Panc1 (cell line): ENCODE results near the gene FIGLA. TPM values are rescaled to one million over a fixed set of nuclear protein-coding genes. Genes with fewer than 3 reads are reported as not detected.

Source experiments
- ATAC-seq: fragments of 200-7000 bp; cut with Tn5 transposase; 2 replicates; pipeline ENCODE4 v1.9.1; 2020; ENCODE audit warnings: mild to moderate bottlenecking, moderate library complexity
- BruUV-seq: library from RNA; stranded (reverse); fragments of 400-500 nt; replicated peaks from 2 replicates; lab custom pipeline; 2021; lab: Mats Ljungman, UMichigan
- CTCF ChIA-PET: fragments of 300-600 bp; sonication (Branson Sonifier 250); formaldehyde crosslinking; loops from one replicate; lab custom pipeline; 2022; ENCODE audit warnings: antibody characterized with exemption; lab: Charles Lee
- POLR2A ChIA-PET: fragments of 300-600 bp; sonication (Branson Sonifier 250); formaldehyde crosslinking; loops from one replicate; lab custom pipeline; 2022; ENCODE audit warnings: antibody characterized with exemption; lab: Charles Lee
- DNase-seq: peaks from one replicate; pipeline ENCODE4 v3.0.0-alpha.2; 2010; ENCODE audit warnings: low read depth, low spot score
- H3K27ac ChIP-seq: 2 replicates; pipeline ENCODE4 v1.5.1; 2011; ENCODE audit warnings: mild to moderate bottlenecking, low read length, inconsistent platforms
- H3K27me3 ChIP-seq: fragments of 200-500 bp; sonication (Bioruptor generic); 2 replicates; pipeline ENCODE4 v1.6.0; 2014; ENCODE audit warnings: low read length, inconsistent platforms; ENCODE audit not compliant: control insufficient read depth, insufficient read depth
- H3K36me3 ChIP-seq: fragments of 200-500 bp; sonication (Bioruptor generic); 2 replicates; pipeline ENCODE4 v1.5.1; 2014; ENCODE audit warnings: inconsistent platforms, mild to moderate bottlenecking, low read length, moderate library complexity; ENCODE audit not compliant: control insufficient read depth, insufficient read depth
- H3K4me1 ChIP-seq: 2 replicates; pipeline ENCODE4 v1.5.1; 2011; ENCODE audit warnings: inconsistent platforms, mild to moderate bottlenecking, low read length, moderate library complexity; ENCODE audit not compliant: control insufficient read depth, insufficient read depth
- H3K4me3 ChIP-seq, 2 experiments: 2 replicates each; pipeline ENCODE4 v1.5.1; 2011 to 2012; ENCODE audit warnings: low read depth in 2 of 2, low read length in 2 of 2, mild to moderate bottlenecking in 2 of 2, inconsistent platforms in 1 of 2, moderate library complexity in 1 of 2
- H3K9me3 ChIP-seq: fragments of 200-500 bp; sonication (Bioruptor generic); 2 replicates; pipeline ENCODE4 v1.5.1; 2014; ENCODE audit warnings: low read depth, mild to moderate bottlenecking, inconsistent platforms, low read length, moderate library complexity; ENCODE audit not compliant: control insufficient read depth, insufficient read depth
- POLR2AphosphoS5 ChIP-seq: IDR thresholded peaks from 2 replicates; pipeline ENCODE4 v1.6.1; 2012; ENCODE audit warnings: mild to moderate bottlenecking, low read depth, low read length, moderate library complexity
- SIN3A ChIP-seq: IDR thresholded peaks from 2 replicates; pipeline ENCODE4 v1.6.1; 2012; ENCODE audit warnings: low read depth, mild to moderate bottlenecking, low read length, moderate library complexity, borderline replicate concordance; ENCODE audit not compliant: insufficient read depth
- TCF7L2 ChIP-seq: IDR thresholded peaks from 2 replicates; pipeline ENCODE4 v1.6.1; 2011; ENCODE audit warnings: mild to moderate bottlenecking, low read depth, low read length, inconsistent platforms
- in situ Hi-C: cut with HindIII; loops from 2 replicates; pipeline ENCODE4 v1.10.0; 2016; ENCODE audit warnings: low sequenced_read_pairs, low pct_unique_long_range_greater_than_20kb
- intact Hi-C: fragments of 100-400 bp; cut with micrococcal nuclease; formaldehyde crosslinking; loops from one replicate; pipeline ENCODE4 v1.10.0; 2022; ENCODE audit not compliant: unreplicated experiment
- total RNA-seq: library from RNA; stranded (reverse); gene quantifications from one replicate; pipeline ENCODE4 v1.2.1, GENCODE V29; 2021; ENCODE audit not compliant: unreplicated experiment
- TF ChIP-seq, protein P1 (sequence below): fragments of 450-650 bp; IDR thresholded peaks from 2 replicates; pipeline ENCODE4 v1.5.1; 2017; ENCODE audit warnings: mild to moderate bottlenecking
- TF ChIP-seq, protein P2 (sequence below), 2 experiments: IDR thresholded peaks; 2 replicates each; pipeline ENCODE4 v1.6.1; 2011 to 2012; ENCODE audit warnings: low read depth in 2 of 2, control low read depth in 1 of 2, low read length in 1 of 2, mild to moderate bottlenecking in 1 of 2, moderate library complexity in 1 of 2; ENCODE audit not compliant: insufficient read depth in 1 of 2

The FIGLA gene
- total RNA-seq, 1 experiment from 2014 or later: not detected

DNA sequence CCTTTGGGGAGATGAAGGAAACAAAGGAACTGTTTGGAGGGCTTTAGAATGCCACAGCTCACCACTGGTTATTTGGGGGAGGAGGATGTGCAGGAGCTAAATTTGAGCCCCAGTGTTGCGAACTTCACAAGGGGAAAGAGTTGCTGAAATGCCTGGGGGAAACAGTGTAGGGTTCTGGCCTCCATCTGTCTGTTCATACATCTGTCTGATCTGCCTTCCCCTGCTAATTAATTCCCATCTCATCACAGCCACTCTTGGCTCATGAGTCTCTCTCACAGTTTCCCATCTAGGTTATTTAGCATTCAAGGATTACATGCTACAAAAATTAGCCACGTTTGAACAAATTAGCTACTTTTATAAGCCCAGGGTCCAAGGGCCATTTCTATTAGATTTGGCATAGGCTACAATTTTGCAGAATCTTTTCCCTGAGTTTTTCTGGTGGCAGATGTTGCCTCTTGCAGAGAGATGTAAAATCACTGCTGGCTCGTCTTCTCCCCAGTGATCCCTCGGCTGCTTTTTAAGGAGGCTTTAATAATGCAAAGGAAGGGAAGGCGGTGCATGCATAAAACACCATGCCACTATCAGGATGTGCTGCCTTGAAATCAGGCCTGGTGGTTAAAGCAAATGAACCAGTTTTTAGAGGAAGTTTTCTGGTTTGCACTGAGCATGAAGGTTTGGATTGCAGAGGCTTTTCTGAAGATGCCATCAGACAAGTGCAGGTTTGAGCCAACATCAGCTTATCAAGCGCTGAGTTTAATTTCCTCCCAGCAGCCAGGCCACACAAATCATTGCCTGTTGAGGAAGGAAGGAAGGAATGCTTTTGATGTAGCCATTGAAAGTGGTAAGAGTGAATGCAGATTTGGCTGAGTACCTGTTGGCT is 57.4 kb downstream of the FIGLA start:
- DNase-seq (no peak), ATAC-seq (no peak)
- peaks cover 12% of the 10 kb centered on the region for H3K27me3 ChIP-seq
- no peaks in the 10 kb centered on the region for H3K36me3 ChIP-seq
- POLR2A ChIA-PET: no interaction called here
- H3K9me3 ChIP-seq: no peaks in the 10 kb centered on the region
- in situ Hi-C loops: no loop called here
- no peak overlapping the region for H3K27ac ChIP-seq
- intact Hi-C loops: no loop called here
- no TSS peak for BruUV-seq
- H3K4me1 ChIP-seq: no peaks in the 10 kb centered on the region
- CTCF ChIA-PET: no interaction called here
- TF ChIP-seq, protein P1, sequence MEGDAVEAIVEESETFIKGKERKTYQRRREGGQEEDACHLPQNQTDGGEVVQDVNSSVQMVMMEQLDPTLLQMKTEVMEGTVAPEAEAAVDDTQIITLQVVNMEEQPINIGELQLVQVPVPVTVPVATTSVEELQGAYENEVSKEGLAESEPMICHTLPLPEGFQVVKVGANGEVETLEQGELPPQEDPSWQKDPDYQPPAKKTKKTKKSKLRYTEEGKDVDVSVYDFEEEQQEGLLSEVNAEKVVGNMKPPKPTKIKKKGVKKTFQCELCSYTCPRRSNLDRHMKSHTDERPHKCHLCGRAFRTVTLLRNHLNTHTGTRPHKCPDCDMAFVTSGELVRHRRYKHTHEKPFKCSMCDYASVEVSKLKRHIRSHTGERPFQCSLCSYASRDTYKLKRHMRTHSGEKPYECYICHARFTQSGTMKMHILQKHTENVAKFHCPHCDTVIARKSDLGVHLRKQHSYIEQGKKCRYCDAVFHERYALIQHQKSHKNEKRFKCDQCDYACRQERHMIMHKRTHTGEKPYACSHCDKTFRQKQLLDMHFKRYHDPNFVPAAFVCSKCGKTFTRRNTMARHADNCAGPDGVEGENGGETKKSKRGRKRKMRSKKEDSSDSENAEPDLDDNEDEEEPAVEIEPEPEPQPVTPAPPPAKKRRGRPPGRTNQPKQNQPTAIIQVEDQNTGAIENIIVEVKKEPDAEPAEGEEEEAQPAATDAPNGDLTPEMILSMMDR: no peak
- no peak overlapping the region for H3K4me3 ChIP-seq

DNA sequence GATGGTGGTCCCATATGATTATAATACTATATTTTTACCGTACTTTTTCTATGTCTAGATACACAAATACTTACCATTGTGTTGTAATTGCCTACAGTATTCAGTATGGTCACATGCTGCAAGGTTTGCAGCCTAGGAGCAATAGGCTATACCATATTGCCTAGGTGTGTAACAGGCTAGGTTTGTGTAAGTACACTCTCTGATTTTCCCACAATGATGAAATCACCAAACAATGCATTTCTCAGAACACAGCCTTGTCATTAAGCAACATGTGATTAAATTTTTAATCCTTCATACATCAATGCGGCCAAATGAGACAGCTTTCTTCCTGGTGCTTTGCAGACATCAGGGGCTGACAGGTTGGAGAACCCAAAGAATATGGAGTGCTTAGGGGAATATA is 59.7 kb downstream of the FIGLA start:
- TF ChIP-seq SIN3A (no peak), POLR2AphosphoS5 (no peak), TCF7L2 (no peak)
- TF ChIP-seq, protein P1: no peak
- TF ChIP-seq, protein P2, sequence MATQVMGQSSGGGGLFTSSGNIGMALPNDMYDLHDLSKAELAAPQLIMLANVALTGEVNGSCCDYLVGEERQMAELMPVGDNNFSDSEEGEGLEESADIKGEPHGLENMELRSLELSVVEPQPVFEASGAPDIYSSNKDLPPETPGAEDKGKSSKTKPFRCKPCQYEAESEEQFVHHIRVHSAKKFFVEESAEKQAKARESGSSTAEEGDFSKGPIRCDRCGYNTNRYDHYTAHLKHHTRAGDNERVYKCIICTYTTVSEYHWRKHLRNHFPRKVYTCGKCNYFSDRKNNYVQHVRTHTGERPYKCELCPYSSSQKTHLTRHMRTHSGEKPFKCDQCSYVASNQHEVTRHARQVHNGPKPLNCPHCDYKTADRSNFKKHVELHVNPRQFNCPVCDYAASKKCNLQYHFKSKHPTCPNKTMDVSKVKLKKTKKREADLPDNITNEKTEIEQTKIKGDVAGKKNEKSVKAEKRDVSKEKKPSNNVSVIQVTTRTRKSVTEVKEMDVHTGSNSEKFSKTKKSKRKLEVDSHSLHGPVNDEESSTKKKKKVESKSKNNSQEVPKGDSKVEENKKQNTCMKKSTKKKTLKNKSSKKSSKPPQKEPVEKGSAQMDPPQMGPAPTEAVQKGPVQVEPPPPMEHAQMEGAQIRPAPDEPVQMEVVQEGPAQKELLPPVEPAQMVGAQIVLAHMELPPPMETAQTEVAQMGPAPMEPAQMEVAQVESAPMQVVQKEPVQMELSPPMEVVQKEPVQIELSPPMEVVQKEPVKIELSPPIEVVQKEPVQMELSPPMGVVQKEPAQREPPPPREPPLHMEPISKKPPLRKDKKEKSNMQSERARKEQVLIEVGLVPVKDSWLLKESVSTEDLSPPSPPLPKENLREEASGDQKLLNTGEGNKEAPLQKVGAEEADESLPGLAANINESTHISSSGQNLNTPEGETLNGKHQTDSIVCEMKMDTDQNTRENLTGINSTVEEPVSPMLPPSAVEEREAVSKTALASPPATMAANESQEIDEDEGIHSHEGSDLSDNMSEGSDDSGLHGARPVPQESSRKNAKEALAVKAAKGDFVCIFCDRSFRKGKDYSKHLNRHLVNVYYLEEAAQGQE (IDR thresholded peaks at IDR 0.05; ENCODE audit: insufficient read depth in 1 of 2, low read depth in 2 of 2, low read length in 1 of 2): no peak
- POLR2A ChIA-PET: no interaction called here
- peaks cover 10% of the 10 kb centered on the region for H3K27me3 ChIP-seq
- no peak overlapping the region for H3K27ac ChIP-seq
- ATAC-seq (no peak), DNase-seq (no peak)
- H3K9me3 ChIP-seq: no peaks in the 10 kb centered on the region
- intact Hi-C loops (no loop called here), in situ Hi-C loops (no loop called here)
- no peak overlapping the region for H3K4me3 ChIP-seq
- CTCF ChIA-PET: no interaction called here
- no peaks in the 10 kb centered on the region for H3K36me3 ChIP-seq
- no peaks in the 10 kb centered on the region for H3K4me1 ChIP-seq
- no TSS peak for BruUV-seq
